G401.6 (cell line): ENCODE results near the gene PCDHAC1.

Experiments used
- FAIRE-seq: peaks from 2 replicates; lab custom pipeline; 2012; peaks lifted over from hg19 to GRCh38; lab: Jason Lieb, UNC

Gene PCDHAC1

GRCh38 chr5:140969880-140970279, 43.8 kb downstream of the PCDHAC1 start:
- FAIRE-seq: no peak

GRCh38 chr5:140973550-140973949, 47.5 kb downstream of the PCDHAC1 start:
- FAIRE-seq: no peak

- FAIRE-seq: no peak
Observed at GRCh38 chr5:140977003-140977402, 50.9 kb downstream of the PCDHAC1 start.

- FAIRE-seq: no peak
Observed at GRCh38 chr5:140978260-140978659, 52.2 kb downstream of the PCDHAC1 start.

- FAIRE-seq: no peak
Observed at GRCh38 chr5:140978983-140979382, 52.9 kb downstream of the PCDHAC1 start.
